NOMO-1 treated with dmso at 0.1 percent for 144 hours (cell line): ENCODE measurements around the gene UMODL1.

Source experiments
- DNase-seq: peaks from one replicate; lab custom pipeline; 2025; ENCODE audit not compliant: unreplicated experiment; lab: John Stamatoyannopoulos, UW

UMODL1 gene

GRCh38 chr21:42124826-42125570, 53.9 kb downstream of the UMODL1 start:
- no peak for DNase-seq

- no peak for DNase-seq
These were observed 54.7 kb downstream of the UMODL1 start for GRCh38 chr21:42125571-42126544.

GRCh38 chr21:42127164-42128150, 56.3 kb downstream of the UMODL1 start:
- no peak for DNase-seq

GRCh38 chr21:42129300-42130266, 58.5 kb downstream of the UMODL1 start:
- no peak for DNase-seq

- no peak for DNase-seq
These were observed 59.3 kb downstream of the UMODL1 start for GRCh38 chr21:42130441-42130840.

GRCh38 chr21:42132183-42132582, 61.1 kb downstream of the UMODL1 start:
- DNase-seq, result no peak

- no peak for DNase-seq
These were observed 62.0 kb downstream of the UMODL1 start for GRCh38 chr21:42133131-42133530.

- DNase-seq, result no peak
These were observed 64.4 kb downstream of the UMODL1 start for GRCh38 chr21:42135386-42136052.

GRCh38 chr21:42137191-42137904, 66.2 kb downstream of the UMODL1 start:
- no peak for DNase-seq

GRCh38 chr21:42140196-42140934, 69.2 kb downstream of the UMODL1 start:
- no peak for DNase-seq

- DNase-seq, result no peak
These were observed 70.5 kb downstream of the UMODL1 start for GRCh38 chr21:42141643-42142042.

- no peak for DNase-seq
These were observed 71.0 kb downstream of the UMODL1 start for GRCh38 chr21:42142141-42142540.

- DNase-seq, result no peak
These were observed 71.5 kb downstream of the UMODL1 start for GRCh38 chr21:42142627-42143026.

- DNase-seq, result no peak
These were observed 72.0 kb downstream of the UMODL1 start for GRCh38 chr21:42143111-42143510.

- no peak for DNase-seq
These were observed 73.1 kb downstream of the UMODL1 start for GRCh38 chr21:42144221-42144620.

- DNase-seq, result no peak
These were observed 73.8 kb downstream of the UMODL1 start for GRCh38 chr21:42144679-42145568.
